RWPE1 (cell line): ENCODE measurements around the gene KHDRBS1.

Experiments
- CTCF ChIA-PET: fragments of 350-600 bp; sonication (Branson Sonifier 250); formaldehyde crosslinking; extraction: SDS; loops from one replicate; lab custom pipeline; 2021; lab: Yijun Ruan, JAX
- POLR2A ChIA-PET: fragments of 400-600 bp; formaldehyde crosslinking; extraction: SDS; loops from one replicate; lab custom pipeline; 2020; ENCODE audit warnings: antibody characterized with exemption; ENCODE audit not compliant: low non-redundant PET; lab: Yijun Ruan, JAX
- DNase-seq: peaks from one replicate; pipeline ENCODE4 v3.0.0; 2012; ENCODE audit warnings: low spot score
- H3K27ac ChIP-seq: fragments of 450-650 bp; 2 replicates; pipeline ENCODE4 v1.5.1; 2017
- CTCF ChIP-seq: fragments of 450-650 bp; conservative IDR thresholded peaks from 2 replicates; pipeline ENCODE4 v1.5.1; 2017; ENCODE audit warnings: low read depth, mild to moderate bottlenecking

The KHDRBS1 gene

GRCh38 chr1:32091591-32091990, 77.9 kb downstream of the KHDRBS1 start:
- CTCF ChIA-PET, result interaction anchor here (0.7 kb wide), 1 partner anchor 10 kb away, joined by 5 read pairs; no protein-coding TSS in a partner anchor
- DNase-seq, result no peak
- 0 out of 2 replicates have a peak overlapping the region, but pooled peaks have one; percentile 10 for H3K27ac ChIP-seq
- no peak for TF ChIP-seq CTCF
- POLR2A ChIA-PET, result interaction anchor here (0.6 kb wide), 1 partner anchor 102 kb away, joined by 9 read pairs; no protein-coding TSS in a partner anchor
